BJ (cell line): Measurements from ENCODE around the gene PVALEF. TPM values are rescaled to one million over a fixed set of nuclear protein-coding genes. Genes with fewer than 3 reads are reported as not detected.

ENCODE experiments used
- CTCF ChIA-PET: fragments of 350-600 bp; formaldehyde crosslinking; extraction: SDS; loops from one replicate; lab custom pipeline; 2021; ENCODE audit warnings: antibody characterized with exemption, inconsistent platforms; lab: Yijun Ruan, JAX
- POLR2A ChIA-PET: fragments of 300-600 bp; sonication (Branson Sonifier 250); formaldehyde crosslinking; extraction: SDS; loops from one replicate; lab custom pipeline; 2021; ENCODE audit warnings: antibody characterized with exemption; lab: Charles Lee
- DNase-seq: peaks from one replicate; pipeline ENCODE4 v3.0.0-alpha.2; 2011; ENCODE audit warnings: low read depth
- H3K27me3 ChIP-seq: 2 replicates; pipeline ENCODE4 v1.6.0; 2011; ENCODE audit warnings: low read length; ENCODE audit not compliant: control insufficient read depth, insufficient read depth
- H3K36me3 ChIP-seq: 2 replicates; pipeline ENCODE4 v1.5.1; 2011; ENCODE audit warnings: low read length; ENCODE audit not compliant: control insufficient read depth, insufficient read depth
- H3K4me3 ChIP-seq: 2 replicates; pipeline ENCODE4 v1.5.1; 2011; ENCODE audit warnings: low read depth, mild to moderate bottlenecking, control low read depth, low read length
- CTCF ChIP-seq: IDR thresholded peaks from 2 replicates; pipeline ENCODE4 v1.5.1; 2011; ENCODE audit warnings: low read depth, mild to moderate bottlenecking, control low read depth, inconsistent platforms, low read length, moderate library complexity; ENCODE audit not compliant: insufficient read depth
- polyA plus RNA-seq: library from polyadenylated mRNA; depleted of rRNA; stranded (reverse); fragments of >200 nt; gene quantifications from 2 replicates; pipeline ENCODE4 v1.2.3, GENCODE V29; 2011

Gene PVALEF
- polyA plus RNA-seq, 1 experiment = not detected

- POLR2A ChIA-PET = no interaction called here
- no peak for DNase-seq
- no peak for TF ChIP-seq CTCF
- Histone ChIP-seq H3K27me3 (peaks cover 24% of the 10 kb centered on the region), H3K36me3 (no peaks in the 10 kb centered on the region), H3K4me3 (peak within 1 kb of the TSS; percentile 23)
- CTCF ChIA-PET = no interaction called here
These were observed 756 bp downstream of the PVALEF start, which contains the start of gene AATK for GRCh38 chr17:81166033-81166492. TSS of gene AATK (minus strand) at chr17:81166221. CDS start at chr17:81165992, 229 bp downstream.

GRCh38 chr17:81167194-81167524 lies 1.9 kb downstream of the PVALEF start:
- H3K27me3 ChIP-seq = peaks cover 24% of the 10 kb centered on the region
- ChIA-PET POLR2A (no interaction called here), CTCF (no interaction called here)
- no peaks in the 10 kb centered on the region for H3K36me3 ChIP-seq
- no peak overlapping the region for H3K4me3 ChIP-seq
- TF ChIP-seq CTCF = no peak
- no peak for DNase-seq

GRCh38 chr17:81167638-81168037 lies 2.3 kb downstream of the PVALEF start:
- H3K36me3 ChIP-seq = no peaks in the 10 kb centered on the region
- TF ChIP-seq CTCF = no peak
- no peak overlapping the region for H3K4me3 ChIP-seq
- no peak for DNase-seq
- H3K27me3 ChIP-seq = peaks cover 24% of the 10 kb centered on the region
- ChIA-PET CTCF (no interaction called here), POLR2A (no interaction called here)

- Histone ChIP-seq H3K27me3 (peaks cover 19% of the 10 kb centered on the region), H3K4me3 (no peak overlapping the region), H3K36me3 (no peaks in the 10 kb centered on the region)
- DNase-seq = no peak
- no peak for TF ChIP-seq CTCF
- CTCF ChIA-PET = no interaction called here
- POLR2A ChIA-PET = no interaction called here
These were observed 4.6 kb downstream of the PVALEF start for GRCh38 chr17:81169870-81170309.

- no peaks in the 10 kb centered on the region for H3K36me3 ChIP-seq
- H3K4me3 ChIP-seq = no peak overlapping the region
- H3K27me3 ChIP-seq = peaks cover 16% of the 10 kb centered on the region
- ChIA-PET POLR2A (no interaction called here), CTCF (no interaction called here)
- TF ChIP-seq CTCF = no peak
- no peak for DNase-seq
These were observed 5.6 kb downstream of the PVALEF start for GRCh38 chr17:81170727-81171494.
